Mucosa of descending colon (tissue), 3 donors: ENCODE results near the gene GKAP1. TPM values are rescaled to one million over a fixed set of nuclear protein-coding genes. Genes with fewer than 3 reads are reported as not detected.

Experiments
- ATAC-seq: fragments of 200-7000 bp; cut with Tn5 transposase; one replicate; pipeline ENCODE4 v1.9.1; 2020; ENCODE audit warnings: mild to moderate bottlenecking, moderate library complexity
- DNase-seq, 3 donors: peaks; one replicate each; pipeline ENCODE4 v3.0.0-alpha.2; 2020
- H3K36me3 ChIP-seq: fragments of 200-600 bp; one replicate; pipeline ENCODE4 v1.8.0; 2021; ENCODE audit warnings: low read depth, mild to moderate bottlenecking
- H3K4me1 ChIP-seq: fragments of 200-600 bp; one replicate; pipeline ENCODE4 v1.8.0; 2021; ENCODE audit warnings: low read depth, mild to moderate bottlenecking
- H3K4me3 ChIP-seq: fragments of 200-600 bp; one replicate; pipeline ENCODE4 v1.8.0; 2021; ENCODE audit warnings: mild to moderate bottlenecking
- H3K9me3 ChIP-seq: fragments of 200-600 bp; one replicate; pipeline ENCODE4 v1.8.0; 2021; ENCODE audit warnings: mild to moderate bottlenecking
- intact Hi-C, 2 donors: fragments of 100-400 bp; cut with DNase I in 1 of 2; cut with micrococcal nuclease in 1 of 2; formaldehyde crosslinking; loops; one replicate each; pipeline versions ENCODE4 v1.11.0 to v1.11.1; 2022; cut with DNase I, micrococcal nuclease
- total RNA-seq, 3 donors: library from RNA; stranded (reverse); fragmentation: NEBNext Ultra II Directional in 2 of 3; extraction: Animal tissue kit (Norgen Biotek cat#: 25700) in 2 of 3; gene quantifications; one replicate each; pipeline versions ENCODE4 v1.2.1 to v1.2.4, GENCODE V29; 2021 to 2023
- TF ChIP-seq, protein P1 (sequence below): fragments of 200-600 bp; IDR thresholded peaks from one replicate; pipeline ENCODE4 v1.8.0; 2022; ENCODE audit warnings: antibody characterized with exemption, mild to moderate bottlenecking
- donor health status: DM: no; HTN: no; CAD: no; lungs with moderate emphysema.
- donor health status: DM: no; HTN: no; CAD: no.
- donor health status: DM: no; HTN: yes; CAD: no.

GKAP1 gene
- total RNA-seq, 3 donors from 2014 or later = 3.7 to 17.9 (median 3.9) TPM

DNA sequence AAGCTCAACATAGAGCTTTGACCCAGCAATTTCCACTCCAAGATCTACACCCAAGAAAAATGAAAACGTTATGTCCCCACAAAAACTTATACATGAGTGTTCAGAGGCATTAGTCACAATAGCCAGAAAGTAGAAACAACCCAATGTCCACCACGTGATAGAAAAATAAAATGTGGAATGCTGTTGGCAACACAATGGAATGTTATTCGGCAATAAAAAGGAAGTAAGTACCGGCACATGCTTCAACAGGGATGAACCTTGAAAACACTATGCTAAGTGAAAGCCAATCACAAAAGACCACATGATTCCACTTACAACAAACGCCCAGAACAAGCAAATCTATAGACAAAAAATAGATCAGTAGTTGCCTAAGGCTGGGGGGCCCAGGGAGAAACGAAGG lies 115.8 kb downstream of the GKAP1 start:
- DNase-seq (no peak), ATAC-seq (peak; percentile 70)
- intact Hi-C loops = no loop called here
- no peaks in the 10 kb centered on the region for H3K36me3 ChIP-seq
- peaks cover 22% of the 10 kb centered on the region for H3K4me1 ChIP-seq
- H3K9me3 ChIP-seq = no peaks in the 10 kb centered on the region
- TF ChIP-seq, protein P1, sequence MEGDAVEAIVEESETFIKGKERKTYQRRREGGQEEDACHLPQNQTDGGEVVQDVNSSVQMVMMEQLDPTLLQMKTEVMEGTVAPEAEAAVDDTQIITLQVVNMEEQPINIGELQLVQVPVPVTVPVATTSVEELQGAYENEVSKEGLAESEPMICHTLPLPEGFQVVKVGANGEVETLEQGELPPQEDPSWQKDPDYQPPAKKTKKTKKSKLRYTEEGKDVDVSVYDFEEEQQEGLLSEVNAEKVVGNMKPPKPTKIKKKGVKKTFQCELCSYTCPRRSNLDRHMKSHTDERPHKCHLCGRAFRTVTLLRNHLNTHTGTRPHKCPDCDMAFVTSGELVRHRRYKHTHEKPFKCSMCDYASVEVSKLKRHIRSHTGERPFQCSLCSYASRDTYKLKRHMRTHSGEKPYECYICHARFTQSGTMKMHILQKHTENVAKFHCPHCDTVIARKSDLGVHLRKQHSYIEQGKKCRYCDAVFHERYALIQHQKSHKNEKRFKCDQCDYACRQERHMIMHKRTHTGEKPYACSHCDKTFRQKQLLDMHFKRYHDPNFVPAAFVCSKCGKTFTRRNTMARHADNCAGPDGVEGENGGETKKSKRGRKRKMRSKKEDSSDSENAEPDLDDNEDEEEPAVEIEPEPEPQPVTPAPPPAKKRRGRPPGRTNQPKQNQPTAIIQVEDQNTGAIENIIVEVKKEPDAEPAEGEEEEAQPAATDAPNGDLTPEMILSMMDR = no peak
- no peak overlapping the region for H3K4me3 ChIP-seq

DNA sequence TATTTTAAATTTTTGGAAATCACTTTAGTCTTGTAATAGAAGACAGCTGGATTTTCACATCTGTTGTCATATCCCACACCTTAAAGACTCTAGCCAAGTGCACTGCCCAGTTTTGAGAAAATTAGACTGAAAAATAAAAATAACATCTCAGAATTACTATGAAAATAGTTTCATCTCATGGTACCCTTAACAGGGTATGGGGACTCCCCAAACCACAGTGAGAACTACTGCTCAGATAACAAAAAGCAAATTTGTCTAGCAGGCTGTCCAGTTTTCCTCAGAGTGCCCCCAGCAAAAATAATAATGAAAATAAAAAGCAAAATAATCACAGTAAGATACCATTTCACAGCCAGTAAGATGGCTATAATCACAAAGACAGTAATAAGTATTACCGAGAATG lies 116.3 kb downstream of the GKAP1 start:
- H3K9me3 ChIP-seq = no peaks in the 10 kb centered on the region
- ATAC-seq (no peak), DNase-seq (no peak)
- H3K4me3 ChIP-seq = no peak overlapping the region
- no peaks in the 10 kb centered on the region for H3K36me3 ChIP-seq
- intact Hi-C loops = no loop called here
- peaks cover 18% of the 10 kb centered on the region for H3K4me1 ChIP-seq
- TF ChIP-seq, protein P1 = no peak

DNA sequence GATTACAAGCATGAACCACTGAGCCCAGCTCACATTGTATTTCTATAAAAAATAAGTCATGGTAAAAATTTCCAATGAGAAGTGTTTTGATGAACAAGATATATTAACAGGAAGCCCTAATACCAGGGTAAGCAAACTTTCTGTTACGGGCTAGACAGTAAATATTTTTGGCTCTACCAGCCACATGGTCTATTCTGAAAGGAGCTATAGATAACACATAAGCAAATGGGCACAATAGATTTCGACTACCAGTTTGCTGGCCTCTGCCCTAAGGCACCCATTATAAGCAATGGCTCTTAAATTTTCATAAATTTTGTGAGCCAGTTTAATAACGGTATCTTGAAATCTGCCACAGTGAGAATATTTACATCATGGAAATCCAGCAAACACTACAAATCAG lies 118.0 kb downstream of the GKAP1 start:
- intact Hi-C loops = no loop called here
- DNase-seq (no peak), ATAC-seq (no peak)
- Histone ChIP-seq H3K36me3 (no peaks in the 10 kb centered on the region), H3K4me3 (no peak overlapping the region), H3K9me3 (no peaks in the 10 kb centered on the region), H3K4me1 (peaks cover 11% of the 10 kb centered on the region)
- TF ChIP-seq, protein P1 = no peak

DNA sequence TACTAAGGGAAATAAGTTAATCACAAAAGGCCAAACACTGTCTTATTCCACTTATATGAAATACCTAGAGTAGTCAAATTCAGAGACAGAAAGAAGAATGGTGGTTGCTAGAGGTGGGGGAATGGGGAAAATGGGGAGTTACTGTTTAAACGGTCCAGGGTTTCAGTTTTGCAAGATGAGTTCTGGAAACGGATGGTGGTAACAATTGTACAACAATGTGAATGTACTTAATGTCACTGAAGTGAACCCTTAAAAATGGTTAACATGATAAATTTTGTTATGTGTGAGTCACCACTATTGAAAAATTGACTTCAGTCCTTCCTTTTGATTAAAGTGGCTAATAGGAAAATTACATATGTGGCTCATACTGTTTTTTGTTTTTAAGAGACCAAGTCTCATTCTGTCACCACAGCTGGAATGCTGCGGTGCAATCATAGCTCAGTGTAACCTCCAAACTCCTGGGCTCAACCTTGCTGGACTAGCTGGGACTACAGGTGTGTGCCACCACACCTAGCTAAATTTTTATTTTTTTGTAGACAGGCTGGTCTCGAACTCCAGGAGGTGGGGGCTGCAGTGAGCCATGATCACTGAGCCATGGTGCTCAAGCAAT lies 118.5 kb downstream of the GKAP1 start:
- no peak for ATAC-seq
- intact Hi-C loops = no loop called here
- Histone ChIP-seq H3K9me3 (no peaks in the 10 kb centered on the region), H3K4me1 (peaks cover 11% of the 10 kb centered on the region), H3K36me3 (no peaks in the 10 kb centered on the region), H3K4me3 (no peak overlapping the region)
- TF ChIP-seq, protein P1 = no peak
- no peak for DNase-seq

DNA sequence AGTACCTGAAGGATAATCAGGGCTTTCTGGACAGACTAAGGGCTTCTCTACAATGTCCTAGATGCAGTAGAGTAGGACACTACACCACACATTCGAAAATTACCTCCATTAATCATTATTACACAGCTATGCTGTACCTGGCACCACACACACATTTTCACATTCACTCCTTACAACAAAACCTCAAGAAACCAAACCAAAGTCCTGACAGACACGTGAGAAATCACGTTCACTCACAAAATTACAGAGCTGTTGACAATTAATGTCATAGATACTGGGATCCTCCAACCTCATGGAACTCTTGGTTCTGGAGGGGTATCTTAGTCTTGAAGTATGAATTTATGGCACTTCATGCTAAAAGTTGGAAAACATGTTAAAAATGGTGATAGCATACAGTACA lies 126.1 kb downstream of the GKAP1 start:
- H3K9me3 ChIP-seq = no peaks in the 10 kb centered on the region
- H3K4me1 ChIP-seq = peaks cover 7% of the 10 kb centered on the region
- DNase-seq = no peak
- no peak for ATAC-seq
- H3K4me3 ChIP-seq = no peak overlapping the region
- H3K36me3 ChIP-seq = no peaks in the 10 kb centered on the region
- TF ChIP-seq, protein P1 = no peak
- intact Hi-C loops = no loop called here

Other genes starting within 250 kb of the GKAP1 start
- 10 to 100 TPM in 1 of 3 donors, 1 to 10 TPM in 2; 6.8 to 10.6 (median 7.1) TPM for gene IDNK, start 194.6 kb downstream of the GKAP1 start, total RNA-seq
- 10 to 100 TPM; 74.3 to 100.0 (median 80.6) TPM for gene UBQLN1, start 109.8 kb downstream of the GKAP1 start, total RNA-seq
- 1 to 10 TPM; 3.9 to 8.2 (median 4.7) TPM for gene KIF27, start 103.7 kb upstream of the GKAP1 start, total RNA-seq
- 100 to 1,000 TPM; 386 to 461 (median 421) TPM for gene HNRNPK, start 162.4 kb upstream of the GKAP1 start, total RNA-seq
- 10 to 100 TPM in 2 of 3 donors, 1 to 10 TPM in 1; 7.0 to 15.6 (median 11.6) TPM for gene RMI1, start 163.0 kb upstream of the GKAP1 start, total RNA-seq